Measurements from ENCODE around the gene CMTM2.
"Not testable (repeated sequence)": the region's sequence is repeated elsewhere in the genome, so short reads cannot be mapped to it uniquely, and the experiment has no call there.

GRCh38 chr16:66630561-66631260 is 51.4 kb downstream of the CMTM2 start:
- TF ChIP-seq CTCF (conservative IDR thresholded peaks at IDR 0.05 in 1 of 2, IDR thresholded peaks at IDR 0.05 in 1 of 2; ENCODE audit: low read depth in 1 of 2, low read length in 2 of 2); EZH2 (IDR thresholded peaks at IDR 0.05; ENCODE audit: low read length, missing control alignments): not testable (repeated sequence)

All from fibroblast of lung (primary cell).